ENCODE data around the gene ATP13A4.

ATP13A4 gene

DNA sequence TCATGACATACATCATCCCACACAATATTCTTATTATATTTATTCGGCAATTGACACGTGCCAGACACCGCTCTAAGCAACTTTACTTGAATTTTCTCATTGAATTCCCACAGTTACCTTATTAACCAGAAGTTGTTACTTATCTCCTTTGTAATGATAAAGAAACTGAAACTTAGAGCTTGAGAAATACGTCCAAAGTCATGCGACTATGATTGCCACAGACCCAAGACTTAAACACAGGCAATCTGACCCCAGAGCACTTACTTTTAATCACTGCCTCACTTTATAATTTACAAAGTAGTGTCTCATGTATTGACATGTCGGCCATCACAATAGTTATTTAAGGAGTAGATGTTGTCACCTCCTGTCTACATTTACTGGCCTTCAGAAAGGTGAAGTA lies 64.7 kb downstream of the ATP13A4 start:
- DNase-seq: no peak

DNA sequence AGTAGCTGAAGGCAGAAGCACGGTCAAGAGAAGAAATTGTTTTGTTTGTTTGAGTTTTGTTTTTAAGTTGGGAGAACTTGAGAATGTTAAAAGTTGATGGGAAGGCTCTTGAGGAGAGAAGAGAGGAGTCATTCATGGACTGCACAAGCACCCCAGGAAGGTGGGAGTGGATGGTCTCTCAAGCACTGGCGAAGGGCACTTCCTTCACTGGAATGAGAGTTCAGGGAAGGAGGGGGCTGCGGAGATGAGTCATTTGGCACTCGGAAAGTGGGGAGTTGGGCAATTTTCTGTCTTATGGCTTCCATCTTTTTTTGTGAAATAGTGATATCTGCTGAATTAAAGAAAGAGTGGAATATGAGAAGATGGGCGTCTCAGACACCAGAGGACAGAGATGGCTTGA lies 66.0 kb downstream of the ATP13A4 start:
- no peak for DNase-seq

DNA sequence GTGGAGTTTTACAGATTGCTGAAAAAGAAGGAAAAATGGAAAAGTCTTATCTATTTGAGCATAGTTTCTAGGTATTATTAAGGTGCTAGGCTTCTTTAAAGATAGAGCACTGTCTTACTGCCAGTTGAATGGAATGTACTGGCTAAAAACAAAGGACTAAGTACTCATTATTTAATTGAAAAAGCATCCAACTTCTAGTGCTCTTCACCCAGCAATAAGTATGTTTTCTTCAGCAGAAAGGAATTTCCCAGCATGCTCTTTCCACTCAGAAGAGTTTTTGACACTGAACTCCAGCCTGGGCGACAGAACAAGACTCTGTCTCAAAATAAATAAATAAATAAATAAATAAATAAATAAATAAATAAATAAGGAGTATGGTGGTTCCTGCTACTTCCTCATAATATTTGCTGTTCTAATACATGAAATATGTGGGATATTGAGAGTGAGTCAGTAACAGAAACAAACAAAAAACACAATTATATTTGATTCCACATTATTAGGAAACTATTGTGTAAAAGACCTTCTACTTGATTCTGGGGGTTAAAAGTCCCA lies 70.6 kb downstream of the ATP13A4 start:
- no peak for DNase-seq

DNA sequence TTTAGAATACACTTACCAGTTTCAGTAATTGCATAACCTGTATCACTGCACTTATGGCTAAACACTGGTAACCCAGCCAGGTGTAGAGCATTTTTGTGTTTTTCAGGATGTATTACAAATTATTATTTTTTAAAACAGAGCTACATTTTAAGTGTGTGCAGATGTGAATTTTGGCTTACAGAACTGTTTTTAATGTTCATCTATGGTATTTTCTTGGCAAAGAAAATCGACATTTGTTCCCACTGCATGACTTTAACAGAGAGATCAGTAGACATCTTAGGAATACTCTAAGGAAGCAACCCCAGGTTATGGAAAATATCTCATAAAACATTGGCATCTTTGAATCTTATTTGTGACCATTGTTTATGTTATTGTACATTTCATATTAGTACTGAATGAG lies 73.3 kb downstream of the ATP13A4 start:
- no peak for DNase-seq

DNA sequence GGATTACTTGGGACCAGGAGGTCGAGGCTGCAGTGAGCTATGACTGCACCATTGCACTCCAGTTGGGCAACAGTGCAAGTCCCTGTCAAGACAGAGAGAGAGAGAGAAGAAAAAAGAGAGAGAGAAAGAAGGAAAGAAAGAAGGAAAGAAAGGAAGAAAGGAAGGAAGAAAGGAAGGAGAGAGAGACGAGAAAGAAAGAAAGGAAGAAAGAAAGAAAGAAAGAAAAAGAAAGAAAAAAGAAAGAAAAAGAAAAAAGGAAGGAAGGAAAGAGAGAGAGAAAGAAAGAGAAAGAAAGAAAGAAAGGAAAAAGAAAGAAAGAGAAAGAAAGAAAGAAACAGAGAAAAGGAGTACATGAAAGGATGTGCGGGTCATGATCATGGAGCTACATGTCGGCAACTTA lies 80.2 kb downstream of the ATP13A4 start:
- DNase-seq: no peak

DNA sequence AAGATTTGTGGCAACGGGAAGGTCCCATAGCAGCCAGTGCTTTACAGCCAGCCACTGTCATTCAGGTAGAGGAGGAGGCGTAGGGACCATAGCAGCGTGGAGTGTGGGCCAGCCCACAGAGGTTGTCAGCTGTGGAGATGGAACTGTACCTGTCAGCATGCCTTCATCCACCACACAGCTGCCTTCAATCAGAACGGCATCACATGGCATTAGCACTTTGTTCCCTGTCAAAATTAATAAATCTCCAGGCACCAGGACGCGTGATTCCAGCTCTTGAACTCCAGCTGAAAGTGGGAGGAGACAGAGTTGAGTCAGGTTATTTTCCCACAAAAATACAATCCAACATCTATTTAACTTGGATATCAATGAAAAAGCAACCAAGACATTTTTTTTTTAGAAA lies 84.0 kb downstream of the ATP13A4 start:
- DNase-seq: no peak

DNA sequence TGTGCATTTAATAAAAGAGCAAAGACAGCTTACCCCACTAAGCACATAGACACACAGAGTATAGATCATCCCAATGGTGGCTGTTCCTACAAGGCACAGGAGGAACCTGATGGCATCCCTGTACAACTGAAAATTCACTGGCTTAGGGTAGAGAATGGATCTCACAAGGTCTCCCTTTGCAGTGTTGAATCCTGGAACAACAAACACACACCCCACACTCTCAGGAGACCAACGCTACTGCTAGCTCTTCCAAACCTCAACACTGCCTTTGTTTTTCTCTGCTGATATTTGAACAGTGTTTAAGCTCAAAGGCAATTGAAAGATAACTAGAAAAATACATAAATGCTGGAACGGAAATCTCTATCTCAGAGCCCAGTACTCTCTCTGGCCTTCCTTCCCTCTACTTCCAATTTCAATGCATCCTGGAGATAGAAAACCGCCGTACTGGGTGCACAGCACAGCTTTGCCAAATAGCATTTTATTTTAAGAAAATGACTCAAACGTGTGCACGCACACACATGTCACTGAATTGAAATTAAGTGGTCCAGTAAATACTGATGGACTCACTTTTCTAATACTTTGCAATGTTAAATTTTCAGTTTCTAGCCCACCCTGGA lies 88.6 kb downstream of the ATP13A4 start:
- DNase-seq: no peak

DNA sequence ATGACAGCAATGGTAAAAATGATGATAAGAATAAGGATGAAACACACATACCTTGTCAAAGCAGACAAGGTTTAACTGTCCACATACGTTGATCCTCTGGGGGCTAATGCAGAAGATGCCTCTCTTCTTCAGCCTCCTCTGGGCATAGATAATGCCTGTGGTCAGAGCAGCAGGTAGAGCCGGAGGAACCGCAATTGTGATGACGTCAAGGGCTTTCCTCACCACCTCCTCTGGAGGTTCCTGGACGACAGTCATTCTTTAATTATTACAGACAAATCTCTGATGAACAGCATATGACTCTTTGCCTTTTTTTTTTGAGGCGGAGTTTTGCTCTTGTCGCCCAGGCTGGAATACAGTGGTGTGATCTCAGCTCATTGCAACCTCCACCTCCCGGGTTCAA lies 89.8 kb downstream of the ATP13A4 start:
- no peak for DNase-seq

DNA sequence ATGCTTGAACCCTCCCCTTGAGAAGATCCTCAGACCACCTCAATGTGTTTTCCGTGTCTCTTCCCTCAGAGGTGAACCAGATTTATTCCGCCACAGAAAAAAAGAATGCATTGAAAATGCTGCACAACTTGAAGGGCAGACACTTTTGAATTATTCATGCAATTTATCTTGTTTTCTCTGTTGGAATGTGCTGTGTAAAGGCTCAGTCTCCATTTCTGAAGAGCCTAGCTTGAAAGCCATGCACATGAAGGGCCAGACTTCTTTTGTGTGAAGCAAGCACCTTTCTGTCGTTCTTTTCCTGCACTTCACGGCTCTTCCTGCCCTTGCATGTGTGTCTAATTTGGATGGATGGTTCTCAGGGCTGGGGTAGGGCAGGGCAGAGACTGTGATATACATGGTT lies 97.2 kb downstream of the ATP13A4 start:
- no peak for DNase-seq

DNA sequence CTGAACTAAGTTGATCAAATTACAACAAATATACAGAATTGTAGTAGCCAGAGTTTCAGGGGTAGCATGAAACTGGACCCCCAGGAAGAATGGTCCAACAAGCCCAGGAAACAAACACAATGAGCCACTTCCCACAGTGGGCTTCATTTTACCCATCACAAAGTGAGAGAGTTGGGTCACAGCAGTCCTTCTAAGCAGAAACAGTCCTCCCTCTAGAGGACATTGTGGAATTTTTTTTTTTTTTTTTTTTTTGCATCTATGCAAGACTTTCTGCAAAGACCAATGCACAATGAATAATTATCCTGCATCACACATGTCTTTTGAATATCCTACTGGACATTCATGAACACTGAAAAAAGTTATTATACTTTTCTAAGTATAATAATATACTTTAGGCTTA lies 102.4 kb downstream of the ATP13A4 start:
- DNase-seq: no peak

DNA sequence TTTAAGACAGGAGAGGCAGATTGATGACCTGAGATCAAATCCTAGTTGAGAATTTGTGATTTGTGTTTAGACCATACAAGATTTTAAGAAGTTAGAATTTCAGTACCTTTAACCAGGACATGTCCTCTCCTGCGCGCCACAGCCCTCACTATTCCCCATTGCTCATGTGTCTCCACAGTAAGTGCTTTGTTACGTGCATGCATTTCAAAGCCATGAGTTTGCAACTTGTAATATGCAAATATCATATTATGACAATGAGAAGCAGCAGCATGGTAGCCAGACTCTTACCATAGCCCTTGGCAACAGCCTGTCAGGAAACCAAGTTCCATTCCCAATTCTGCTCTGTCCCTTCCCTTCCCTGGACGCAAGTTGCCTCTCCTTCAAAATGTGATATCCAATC lies 102.8 kb downstream of the ATP13A4 start:
- DNase-seq: no peak

DNA sequence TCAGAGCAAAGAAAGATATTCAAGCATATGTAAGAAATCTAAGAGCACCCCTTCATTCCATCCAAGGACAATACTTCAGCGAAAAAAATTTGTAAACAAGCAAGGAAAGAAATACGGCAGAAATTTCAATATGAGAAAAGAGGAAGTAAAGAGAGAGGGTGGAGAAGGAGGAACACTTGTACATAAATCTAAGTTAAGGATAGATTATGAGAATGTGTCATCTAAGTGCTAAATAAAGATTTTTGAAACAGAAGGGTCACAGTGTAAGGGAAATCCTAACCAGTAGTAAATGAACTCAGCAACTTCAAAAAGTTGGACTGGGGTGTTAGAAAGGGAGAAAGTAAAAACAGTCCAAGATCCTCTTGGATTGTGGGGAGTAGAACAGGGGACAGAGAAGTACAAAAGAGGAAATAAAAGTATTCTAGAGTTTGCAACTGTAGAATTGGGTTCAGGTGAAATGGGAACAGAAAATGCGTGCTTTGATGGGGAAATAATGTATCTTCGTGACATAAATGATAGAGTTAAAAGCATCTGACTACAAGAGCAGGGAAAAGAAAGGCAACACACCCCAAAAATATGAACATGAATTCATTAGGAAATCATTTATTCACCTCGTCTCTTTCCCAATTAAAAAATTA lies 107.6 kb downstream of the ATP13A4 start:
- no peak for DNase-seq

DNA sequence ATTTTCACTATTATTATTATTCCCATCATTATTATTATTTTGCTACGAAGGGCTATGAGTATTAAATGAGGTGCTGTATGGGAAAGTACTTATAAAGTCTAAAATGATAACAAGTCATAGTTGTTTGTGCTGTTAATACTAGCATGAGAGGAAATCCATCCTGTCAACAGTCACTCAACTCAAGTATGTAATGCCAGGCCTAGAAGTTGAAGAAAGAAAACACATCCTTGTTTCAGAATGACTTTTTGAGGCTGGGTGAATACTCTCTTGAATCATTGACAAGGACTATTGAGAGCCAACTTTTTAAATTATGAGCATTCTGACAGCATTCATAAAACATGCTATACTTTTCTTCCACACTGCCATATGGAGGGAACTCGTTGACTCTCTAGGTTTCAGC lies 115.3 kb downstream of the ATP13A4 start:
- no peak for DNase-seq

DNA sequence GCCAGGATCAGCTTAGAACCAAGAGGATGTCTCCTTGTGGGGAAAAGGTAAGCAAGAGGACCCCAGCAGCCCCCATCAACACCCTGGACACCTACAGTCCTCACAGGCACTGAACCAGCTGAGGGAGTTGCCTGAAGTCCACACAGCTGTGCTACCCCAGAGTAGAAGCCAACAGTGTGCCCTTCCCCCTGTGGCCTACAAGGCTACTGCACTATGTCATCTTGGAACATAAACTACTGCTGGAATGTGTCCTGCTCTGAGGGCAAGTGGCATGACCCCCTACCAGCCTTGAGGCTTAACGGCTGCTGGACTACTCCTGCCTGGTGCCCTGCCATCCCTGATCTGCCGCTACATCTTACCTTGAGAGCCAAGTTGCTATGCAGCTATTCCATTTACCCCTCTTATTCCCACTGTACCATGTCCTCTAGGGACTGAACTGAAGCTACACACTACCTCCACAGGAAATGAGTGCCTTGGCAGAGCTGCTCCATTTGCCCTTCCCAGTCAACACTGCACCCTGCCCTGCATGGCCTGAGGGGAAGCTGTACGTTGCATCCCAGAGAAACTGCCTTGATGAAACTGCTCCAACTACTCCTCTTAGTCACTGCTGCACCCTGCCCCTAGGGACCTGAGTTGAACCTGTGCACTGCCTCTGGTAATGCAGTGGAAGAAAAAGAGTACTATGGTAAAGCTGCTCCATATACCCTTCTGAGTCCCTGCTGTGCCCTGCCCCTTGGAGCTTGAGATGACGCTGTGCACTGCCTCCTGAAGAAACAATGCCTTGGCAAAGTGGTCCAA lies 135.9 kb downstream of the ATP13A4 start:
- DNase-seq: no peak

DNA sequence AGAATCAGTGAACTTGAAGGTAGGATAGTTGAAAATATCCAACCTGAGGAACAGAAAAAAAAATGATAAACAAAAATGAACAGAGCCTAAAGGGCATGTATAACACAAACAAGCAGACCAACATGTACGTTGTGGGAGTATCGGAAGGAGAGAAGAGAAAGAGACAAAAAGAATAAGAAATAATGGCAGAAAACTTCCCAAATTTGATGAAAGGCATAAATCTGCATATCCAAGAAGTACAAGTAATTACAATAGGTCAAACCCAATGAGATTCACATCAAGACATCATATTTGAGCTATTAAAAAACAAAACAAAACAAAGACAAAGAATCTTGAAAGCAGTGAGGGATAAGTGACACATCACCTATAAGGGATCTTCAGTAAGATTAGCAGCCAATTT lies 138.1 kb downstream of the ATP13A4 start:
- DNase-seq: no peak

DNA sequence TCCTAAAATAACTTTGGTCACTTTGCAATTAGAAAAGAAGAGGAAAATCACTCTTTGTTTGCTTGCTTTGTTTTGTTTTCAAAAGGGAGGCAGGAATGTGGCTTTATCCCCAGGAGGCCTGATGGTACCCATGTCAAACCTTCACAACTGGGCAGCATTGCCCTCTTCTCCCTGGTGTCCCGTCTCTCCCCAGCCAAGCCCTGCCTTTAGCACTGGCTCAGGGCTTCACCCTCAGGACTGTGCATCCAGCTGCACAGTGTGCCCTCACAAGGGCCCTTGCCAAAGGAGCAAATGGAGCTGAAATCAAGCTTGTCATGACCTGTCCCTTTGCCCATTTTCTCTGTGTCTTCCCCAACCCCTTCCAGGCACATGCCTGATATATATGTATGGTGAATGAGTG lies 147.0 kb downstream of the ATP13A4 start:
- DNase-seq: no peak

DNA sequence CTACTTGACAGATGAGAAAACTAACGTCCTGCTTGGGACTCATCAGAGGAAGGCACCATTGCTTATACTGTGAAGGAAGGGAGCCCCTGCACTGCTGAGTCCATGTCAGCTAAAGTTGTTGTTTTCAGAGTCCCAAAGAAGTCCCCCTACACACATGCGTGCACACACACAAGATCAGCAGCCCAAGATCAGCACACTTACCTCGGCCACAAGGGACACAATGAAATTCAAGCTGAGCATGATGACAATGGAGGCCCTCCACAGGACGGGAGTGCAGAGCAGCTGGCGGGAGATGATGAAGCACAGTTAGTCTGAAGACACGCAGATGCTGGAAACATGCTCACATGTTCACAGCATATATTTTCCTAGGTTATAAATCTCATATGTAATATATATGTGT lies 147.6 kb downstream of the ATP13A4 start:
- no peak for DNase-seq

DNA sequence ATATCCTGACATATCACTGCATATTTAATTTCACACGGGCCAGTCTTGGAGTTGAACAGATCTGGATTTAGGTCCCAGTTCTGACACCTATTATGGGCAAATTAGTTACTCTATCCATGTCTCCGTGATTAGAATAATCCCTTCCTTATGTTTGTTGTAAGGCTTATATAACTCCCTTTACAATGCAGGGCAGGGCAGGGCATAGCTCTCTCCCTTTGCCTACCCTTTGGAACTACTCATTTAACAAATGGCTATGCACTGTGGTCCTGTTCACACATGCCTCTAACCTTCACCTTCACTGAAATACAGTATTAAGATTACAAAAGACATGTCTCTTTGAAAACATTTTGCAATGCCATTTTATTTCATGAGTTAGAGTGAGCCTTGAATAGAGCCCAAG lies 151.4 kb downstream of the ATP13A4 start:
- DNase-seq: no peak

DNA sequence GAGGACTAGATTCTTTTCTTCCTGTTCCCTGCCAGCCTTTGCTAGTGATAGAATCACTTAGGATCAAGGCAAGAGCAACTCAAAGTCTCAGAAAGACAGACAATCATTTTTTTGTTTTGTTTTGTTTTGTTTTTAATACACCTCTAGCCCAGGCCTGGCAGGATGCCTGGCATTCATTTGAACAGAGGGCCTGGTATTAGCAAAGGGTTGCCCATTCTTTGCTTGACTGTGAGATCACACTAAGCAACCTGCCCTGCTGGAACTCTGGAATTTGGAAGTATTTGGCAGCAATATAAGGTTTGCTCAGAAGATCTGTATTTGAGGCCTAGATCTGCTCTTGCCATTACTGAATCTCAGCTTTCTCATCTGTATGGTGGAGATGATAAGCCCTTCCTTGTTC lies 154.4 kb downstream of the ATP13A4 start:
- no peak for DNase-seq

DNA sequence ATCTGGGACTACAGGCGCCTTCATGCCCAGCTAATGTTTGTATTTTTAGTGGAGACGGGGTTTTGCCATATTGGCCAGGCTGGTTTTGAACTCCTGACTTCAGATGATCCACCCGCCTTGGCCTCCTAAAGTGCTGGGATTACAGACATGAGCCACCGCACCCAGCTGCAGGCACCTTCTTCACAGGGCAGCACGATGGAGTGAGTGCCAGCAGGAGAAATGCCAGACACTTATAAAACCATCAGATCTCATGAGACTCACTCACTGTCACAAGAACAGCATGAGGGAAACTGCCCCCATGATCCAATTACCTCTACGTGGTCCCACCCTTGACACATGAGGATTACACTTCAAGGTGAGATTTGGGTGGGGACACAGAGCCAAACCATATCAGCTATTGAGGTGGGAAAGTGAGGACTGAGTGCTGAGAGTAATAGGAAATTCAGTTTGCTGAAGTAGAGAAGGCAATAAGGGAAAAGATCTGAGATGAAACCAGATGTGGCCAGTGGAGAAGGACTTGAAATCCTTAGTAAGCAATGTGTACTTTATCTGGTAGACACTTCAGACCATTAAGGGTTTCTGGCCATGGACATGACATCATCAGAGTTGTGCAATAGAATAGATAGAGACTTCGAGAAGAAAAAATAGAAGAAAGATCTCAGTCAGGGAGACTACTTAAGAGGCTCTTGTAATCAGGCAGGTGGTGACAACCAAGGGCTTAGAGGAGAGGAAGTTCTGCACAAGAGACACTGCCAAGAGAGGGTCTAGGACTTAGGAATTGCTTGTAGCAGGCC lies 158.0 kb downstream of the ATP13A4 start:
- no peak for DNase-seq

DNA sequence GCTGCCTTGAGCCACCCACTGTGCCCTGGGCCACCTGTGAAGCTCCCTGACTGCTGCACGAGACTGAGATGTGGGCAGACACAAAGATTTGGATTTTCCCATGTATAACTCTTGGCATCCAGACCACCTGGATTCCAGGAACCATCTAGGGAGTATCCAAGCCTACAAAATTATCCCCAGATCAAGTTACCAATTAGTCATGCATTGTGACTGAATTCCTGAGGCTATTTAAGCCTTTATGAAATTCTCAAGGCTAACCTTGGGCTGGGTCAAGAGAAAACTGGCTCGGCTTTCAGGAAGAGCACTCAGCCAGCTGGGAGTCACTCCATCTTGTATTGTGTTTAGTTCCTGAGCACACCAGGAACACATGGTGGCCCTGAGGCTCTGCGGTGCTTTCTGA lies 162.8 kb downstream of the ATP13A4 start:
- DNase-seq: no peak

DNA sequence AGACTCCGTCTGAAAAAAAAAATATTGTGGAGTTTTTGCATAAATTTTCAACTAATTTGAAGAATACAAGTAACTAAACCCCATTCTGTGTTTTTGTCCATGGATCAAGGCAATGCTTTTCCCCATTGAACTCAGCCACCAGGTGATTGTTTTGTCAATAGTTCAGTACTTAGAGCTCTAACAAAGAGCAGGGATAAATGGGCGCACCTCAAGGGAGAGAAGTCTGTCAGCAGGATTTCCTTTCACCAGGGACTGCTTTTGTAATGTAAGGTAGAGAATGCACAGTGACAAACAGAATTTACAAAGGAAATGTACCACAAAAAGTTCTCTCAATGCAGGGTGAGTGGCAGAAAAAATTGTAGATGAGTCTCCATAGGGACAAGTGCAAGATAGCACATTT lies 165.4 kb downstream of the ATP13A4 start:
- no peak for DNase-seq

DNA sequence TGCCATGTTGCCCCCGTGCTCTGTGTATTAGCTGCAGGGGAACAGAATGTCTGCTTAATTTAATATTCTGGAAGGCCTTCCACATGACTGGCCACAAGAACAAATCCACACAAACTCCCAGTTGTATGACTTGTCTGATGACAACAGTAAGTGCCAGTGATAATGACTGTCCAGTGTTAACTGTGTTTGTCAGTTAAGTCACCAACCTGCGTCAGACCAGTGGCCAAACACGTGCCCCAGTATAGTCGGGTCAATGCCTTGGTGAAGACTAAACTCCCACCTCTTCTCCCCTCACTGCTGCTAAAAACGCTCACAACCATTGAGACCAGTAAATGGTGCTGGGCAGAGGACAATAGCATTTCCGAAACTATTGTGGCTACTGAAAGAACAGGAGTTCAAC lies 166.3 kb downstream of the ATP13A4 start:
- no peak for DNase-seq

Data from activated CD4-positive, alpha-beta T cell treated with anti-CD3 and anti-CD28 coated beads, Interleukin-2, amount 50 U/mL, for 4 hours (primary cell).